MCF 10A (cell line): Measurements from ENCODE around the gene HOXA4. TPM values are rescaled to one million over a fixed set of nuclear protein-coding genes. Genes with fewer than 3 reads are reported as not detected.

Experiments used
- BruUV-seq: library from RNA; stranded (reverse); fragments of 400-500 nt; replicated peaks from 2 replicates; lab custom pipeline; 2021; lab: Mats Ljungman, UMichigan
- CTCF ChIA-PET: fragments of 300-600 bp; sonication (Branson Sonifier 250); formaldehyde crosslinking; extraction: SDS; loops from one replicate; lab custom pipeline; 2021; ENCODE audit warnings: antibody characterized with exemption, inconsistent platforms; lab: Yijun Ruan, JAX
- POLR2A ChIA-PET: fragments of 300-600, 350-650 bp; sonication (Branson Sonifier 250); formaldehyde crosslinking; extraction: SDS; loops from one replicate; lab custom pipeline; 2020; ENCODE audit warnings: antibody characterized with exemption, inconsistent platforms; lab: Yijun Ruan, JAX
- DNase-seq: peaks from one replicate; pipeline ENCODE4 v3.0.0-alpha.2; 2018; ENCODE audit not compliant: unreplicated experiment
- H3K27ac Mint-ChIP-seq: one replicate; pipeline ENCODE4 v1.8.0; 2022; ENCODE audit warnings: mild to moderate bottlenecking, low read depth, mixed read lengths; ENCODE audit not compliant: unreplicated experiment
- H3K27me3 Mint-ChIP-seq: one replicate; pipeline ENCODE4 v1.8.0; 2022; ENCODE audit warnings: mixed read lengths; ENCODE audit not compliant: insufficient read depth, unreplicated experiment
- H3K36me3 Mint-ChIP-seq: one replicate; pipeline ENCODE4 v1.8.0; 2022; ENCODE audit warnings: mild to moderate bottlenecking, moderate library complexity, mixed read lengths; ENCODE audit not compliant: insufficient read depth, unreplicated experiment
- H3K4me1 Mint-ChIP-seq: one replicate; pipeline ENCODE4 v1.8.0; 2022; ENCODE audit warnings: mixed read lengths; ENCODE audit not compliant: insufficient read depth, unreplicated experiment
- H3K4me3 Mint-ChIP-seq: one replicate; pipeline ENCODE4 v1.8.0; 2022; ENCODE audit warnings: mild to moderate bottlenecking, moderate library complexity, mixed read lengths; ENCODE audit not compliant: unreplicated experiment
- H3K9me3 Mint-ChIP-seq: one replicate; pipeline ENCODE4 v1.8.0; 2022; ENCODE audit warnings: mixed read lengths; ENCODE audit not compliant: unreplicated experiment
- intact Hi-C: fragments of 100-400 bp; cut with micrococcal nuclease; formaldehyde crosslinking; loops from 2 replicates; pipeline ENCODE4 v1.14.1; 2022
- total RNA-seq: library from RNA; stranded (reverse); gene quantifications from 2 replicates; pipeline ENCODE4 v1.2.3, GENCODE V29; 2022
- TF ChIP-seq, protein P1 (sequence below): fragments of 200-600 bp; IDR thresholded peaks from one replicate; pipeline ENCODE4 v1.8.0; 2022; ENCODE audit warnings: antibody characterized with exemption, mild to moderate bottlenecking; ENCODE audit not compliant: unreplicated experiment

HOXA4 gene
- total RNA-seq, 1 experiment from 2014 or later: 2.6 TPM

- CTCF ChIA-PET: interaction anchor here (0.5 to 1.5 kb wide), 3 partner anchors 11 to 1383 kb away, joined by 3 to 14 read pairs (median 3); no protein-coding TSS in a partner anchor
- peak overlapping the region; percentile 79 for H3K4me3 Mint-ChIP-seq
These were observed 43.0 kb upstream of the HOXA4 start for GRCh38 chr7:27173511-27173955.

GRCh38 chr7:27172823-27173510, 42.4 kb upstream of the HOXA4 start:
- Mint-ChIP-seq H3K4me3 (peak overlapping the region; percentile 79), H3K36me3 (peaks cover 11% of the 10 kb centered on the region), H3K9me3 (no peaks in the 10 kb centered on the region), H3K27ac (peak overlapping the region; percentile 87), H3K4me1 (peaks cover 20% of the 10 kb centered on the region), H3K27me3 (no peaks in the 10 kb centered on the region)
- intact Hi-C loops: no loop called here
- BruUV-seq: no TSS peak
- DNase-seq: peak; percentile 55
- ChIA-PET CTCF (interaction anchor here (0.5 to 1.7 kb wide), 5 partner anchors 11 to 1382 kb away, joined by 3 to 14 read pairs (median 3); no protein-coding TSS in a partner anchor), POLR2A (interaction anchor here (0.5 to 6.3 kb wide), 15 partner anchors 10 to 795 kb away, joined by 3 to 59 read pairs (median 4); partner anchors contain the start of genes HOXA1, HOXA5 and HOXA6)
- TF ChIP-seq, protein P1, sequence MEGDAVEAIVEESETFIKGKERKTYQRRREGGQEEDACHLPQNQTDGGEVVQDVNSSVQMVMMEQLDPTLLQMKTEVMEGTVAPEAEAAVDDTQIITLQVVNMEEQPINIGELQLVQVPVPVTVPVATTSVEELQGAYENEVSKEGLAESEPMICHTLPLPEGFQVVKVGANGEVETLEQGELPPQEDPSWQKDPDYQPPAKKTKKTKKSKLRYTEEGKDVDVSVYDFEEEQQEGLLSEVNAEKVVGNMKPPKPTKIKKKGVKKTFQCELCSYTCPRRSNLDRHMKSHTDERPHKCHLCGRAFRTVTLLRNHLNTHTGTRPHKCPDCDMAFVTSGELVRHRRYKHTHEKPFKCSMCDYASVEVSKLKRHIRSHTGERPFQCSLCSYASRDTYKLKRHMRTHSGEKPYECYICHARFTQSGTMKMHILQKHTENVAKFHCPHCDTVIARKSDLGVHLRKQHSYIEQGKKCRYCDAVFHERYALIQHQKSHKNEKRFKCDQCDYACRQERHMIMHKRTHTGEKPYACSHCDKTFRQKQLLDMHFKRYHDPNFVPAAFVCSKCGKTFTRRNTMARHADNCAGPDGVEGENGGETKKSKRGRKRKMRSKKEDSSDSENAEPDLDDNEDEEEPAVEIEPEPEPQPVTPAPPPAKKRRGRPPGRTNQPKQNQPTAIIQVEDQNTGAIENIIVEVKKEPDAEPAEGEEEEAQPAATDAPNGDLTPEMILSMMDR: no peak

More at GRCh38 chr7:27173511-27173955, 43.0 kb upstream of the HOXA4 start:
- no TSS peak for BruUV-seq
- POLR2A ChIA-PET: interaction anchor here (0.5 to 6.3 kb wide), 12 partner anchors 11 to 796 kb away, joined by 3 to 59 read pairs (median 8); partner anchors contain the start of genes HOXA1, HOXA5 and HOXA6
- Mint-ChIP-seq H3K36me3 (peaks cover 11% of the 10 kb centered on the region), H3K9me3 (no peaks in the 10 kb centered on the region), H3K27ac (no peak overlapping the region), H3K4me1 (peaks cover 18% of the 10 kb centered on the region), H3K27me3 (no peaks in the 10 kb centered on the region)
- peak; percentile 17 for DNase-seq
- TF ChIP-seq, protein P1: no peak
- intact Hi-C loops: no loop called here

GRCh38 chr7:27172315-27172774, 41.8 kb upstream of the HOXA4 start:
- intact Hi-C loops: no loop called here
- ChIA-PET POLR2A (interaction anchor here (0.9 to 6.3 kb wide), 13 partner anchors 10 to 636 kb away, joined by 3 to 59 read pairs (median 12); partner anchors contain the start of genes HOXA1, HOXA5 and HOXA6), CTCF (interaction anchor here (0.7 to 1.7 kb wide), 5 partner anchors 10 to 1402 kb away, joined by 3 to 14 read pairs (median 6); no protein-coding TSS in a partner anchor)
- H3K4me1 Mint-ChIP-seq: peaks cover 20% of the 10 kb centered on the region
- H3K36me3 Mint-ChIP-seq: peaks cover 11% of the 10 kb centered on the region
- no TSS peak for BruUV-seq
- DNase-seq: peak; percentile 63
- no peaks in the 10 kb centered on the region for H3K27me3 Mint-ChIP-seq
- H3K9me3 Mint-ChIP-seq: no peaks in the 10 kb centered on the region
- TF ChIP-seq, protein P1: no peak
- peak overlapping the region; percentile 87 for H3K27ac Mint-ChIP-seq
- H3K4me3 Mint-ChIP-seq: peak overlapping the region; percentile 79
